K562 (cell line): ENCODE results near the gene RNASEH2A. TPM values are rescaled to one million over a fixed set of nuclear protein-coding genes. Genes with fewer than 3 reads are reported as not detected.
A peak's percentile ranks its signal among the peaks of the same experiment; 100 is the strongest.

ENCODE experiments used
- CHD1 ChIP-seq: fragments of 200-600 bp; sonication (generic); IDR thresholded peaks from one replicate; pipeline ENCODE4 v1.6.1; 2012; ENCODE audit warnings: mild to moderate bottlenecking, moderate library complexity, low read length, inconsistent platforms
- ELF4 ChIP-seq: fragments of 450-650 bp; formaldehyde crosslinking; IDR thresholded peaks from 2 replicates; pipeline ENCODE4 v1.4.0; 2022; ENCODE audit warnings: missing genetic modification characterization
- IFI16 ChIP-seq: fragments of 250-450 bp; sonication (Bioruptor Pico); IDR thresholded peaks from 2 replicates; pipeline ENCODE4 v2.1.2; 2022; ENCODE audit warnings: mild to moderate bottlenecking, inconsistent platforms
- KLF6 ChIP-seq: fragments of 250-450 bp; sonication (Bioruptor Pico); IDR thresholded peaks from 2 replicates; pipeline ENCODE4 v1.4.0; 2020; ENCODE audit warnings: mild to moderate bottlenecking, moderate library complexity, borderline replicate concordance
- NFIX ChIP-seq: fragments of 250-450 bp; sonication (Bioruptor Pico); IDR thresholded peaks from 2 replicates; pipeline ENCODE4 v1.4.0; 2020; ENCODE audit warnings: low read depth, mild to moderate bottlenecking, moderate library complexity
- OTX1 ChIP-seq: fragments of 450-650 bp; formaldehyde crosslinking; IDR thresholded peaks from 2 replicates; pipeline ENCODE4 v1.4.0; 2022; ENCODE audit warnings: mild to moderate bottlenecking
- PHF21A ChIP-seq: fragments of 450-650 bp; IDR thresholded peaks from 2 replicates; pipeline ENCODE4 v1.6.1; 2017; ENCODE audit warnings: low read depth, borderline replicate concordance
- PHF8 ChIP-seq: fragments of 200-600 bp; sonication (generic); IDR thresholded peaks from 2 replicates; pipeline ENCODE4 v1.6.1; 2012; ENCODE audit warnings: mixed run types, mild to moderate bottlenecking, inconsistent platforms, low read length, moderate library complexity, borderline replicate concordance
- RAD51 ChIP-seq: fragments of 450-650 bp; IDR thresholded peaks from 2 replicates; pipeline ENCODE4 v1.7.1; 2016; ENCODE audit warnings: low read depth, mild to moderate bottlenecking, borderline replicate concordance
- SMAD2 ChIP-seq: fragments of 150-350 bp; IDR thresholded peaks from 2 replicates; pipeline ENCODE4 v1.6.1; 2014; ENCODE audit warnings: low read depth, mild to moderate bottlenecking, low read length
- WHSC1 ChIP-seq: IDR thresholded peaks from one replicate; pipeline ENCODE4 v1.6.1; 2012; ENCODE audit warnings: low read length, control low read depth, inconsistent platforms
- ZNF175 ChIP-seq: fragments of 200-800 bp; sonication (Bioruptor generic); IDR thresholded peaks from 2 replicates; pipeline ENCODE4 v1.6.1; 2016; ENCODE audit warnings: low read depth, mild to moderate bottlenecking, missing genetic modification characterization, missing compliant biosample characterization
- ZSCAN32 ChIP-seq: fragments of 450-650 bp; formaldehyde crosslinking; IDR thresholded peaks from 2 replicates; pipeline ENCODE4 v1.4.0; 2020; ENCODE audit warnings: mild to moderate bottlenecking, moderate library complexity
- polyA plus RNA-seq, 8 experiments: library from polyadenylated mRNA; depleted of rRNA in 4 of 8; stranded (reverse) in 5 of 8; unstranded in 3 of 8; fragments of >200 nt; fragmentation: Nextera tagmentation in 2 of 8; fragmentation: Illumina TruSeq in 1 of 8; extraction: Ambion mirVana in 2 of 8; extraction: Trizol in 1 of 8; gene quantifications; 2 replicates each; pipeline versions ENCODE4 v1.2.1 to v1.2.3, GENCODE V29; 2011 to 2014; ENCODE audit warnings: inconsistent platforms in 1 of 8, missing spikeins in 1 of 8
- total RNA-seq, 7 experiments: library from RNA; depleted of rRNA in 6 of 7; stranded (reverse); fragments of >200 nt in 6 of 7; fragmentation: Illumina TruSeq in 2 of 7; extraction: Trizol in 2 of 7; gene quantifications; 2 replicates each; pipeline versions ENCODE4 v1.2.1 to v1.2.3, GENCODE V29; 2011 to 2021; ENCODE audit warnings: low replicate concordance in 1 of 7
- TF ChIP-seq, protein P1 (sequence below): fragments of 450-650 bp; IDR thresholded peaks from 2 replicates; pipeline ENCODE4 v1.6.1; 2016; ENCODE audit warnings: mild to moderate bottlenecking, moderate library complexity
- TF ChIP-seq, protein P2 (sequence below): IDR thresholded peaks from 2 replicates; pipeline ENCODE4 v1.6.1; 2011; ENCODE audit warnings: borderline replicate concordance, low read depth, mild to moderate bottlenecking, moderate library complexity, low read length; ENCODE audit not compliant: insufficient read depth, poor library complexity, severe bottlenecking

Gene RNASEH2A
- total and polyA plus RNA-seq, 9 of the 15 experiments (the other 6 are each of a cell fraction or from before 2014, with no cell fraction given), result 22.3 to 78.0 (median 61.7) TPM

DNA sequence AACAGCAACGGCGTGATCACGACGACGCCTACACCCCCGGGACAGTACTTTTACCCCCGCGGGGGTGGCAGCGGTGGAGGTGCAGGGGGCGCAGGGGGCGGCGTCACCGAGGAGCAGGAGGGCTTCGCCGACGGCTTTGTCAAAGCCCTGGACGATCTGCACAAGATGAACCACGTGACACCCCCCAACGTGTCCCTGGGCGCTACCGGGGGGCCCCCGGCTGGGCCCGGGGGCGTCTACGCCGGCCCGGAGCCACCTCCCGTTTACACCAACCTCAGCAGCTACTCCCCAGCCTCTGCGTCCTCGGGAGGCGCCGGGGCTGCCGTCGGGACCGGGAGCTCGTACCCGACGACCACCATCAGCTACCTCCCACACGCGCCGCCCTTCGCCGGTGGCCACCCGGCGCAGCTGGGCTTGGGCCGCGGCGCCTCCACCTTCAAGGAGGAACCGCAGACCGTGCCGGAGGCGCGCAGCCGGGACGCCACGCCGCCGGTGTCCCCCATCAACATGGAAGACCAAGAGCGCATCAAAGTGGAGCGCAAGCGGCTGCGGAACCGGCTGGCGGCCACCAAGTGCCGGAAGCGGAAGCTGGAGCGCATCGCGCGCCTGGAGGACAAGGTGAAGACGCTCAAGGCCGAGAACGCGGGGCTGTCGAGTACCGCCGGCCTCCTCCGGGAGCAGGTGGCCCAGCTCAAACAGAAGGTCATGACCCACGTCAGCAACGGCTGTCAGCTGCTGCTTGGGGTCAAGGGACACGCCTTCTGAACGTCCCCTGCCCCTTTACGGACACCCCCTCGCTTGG is 14.1 kb upstream of the RNASEH2A start (continued):
- peak; percentile 12; the same call in 1 of the 2 replicates for TF ChIP-seq PHF8
- TF ChIP-seq IFI16 (CRISPR knock-in tag), result no peak
- TF ChIP-seq, protein P1, sequence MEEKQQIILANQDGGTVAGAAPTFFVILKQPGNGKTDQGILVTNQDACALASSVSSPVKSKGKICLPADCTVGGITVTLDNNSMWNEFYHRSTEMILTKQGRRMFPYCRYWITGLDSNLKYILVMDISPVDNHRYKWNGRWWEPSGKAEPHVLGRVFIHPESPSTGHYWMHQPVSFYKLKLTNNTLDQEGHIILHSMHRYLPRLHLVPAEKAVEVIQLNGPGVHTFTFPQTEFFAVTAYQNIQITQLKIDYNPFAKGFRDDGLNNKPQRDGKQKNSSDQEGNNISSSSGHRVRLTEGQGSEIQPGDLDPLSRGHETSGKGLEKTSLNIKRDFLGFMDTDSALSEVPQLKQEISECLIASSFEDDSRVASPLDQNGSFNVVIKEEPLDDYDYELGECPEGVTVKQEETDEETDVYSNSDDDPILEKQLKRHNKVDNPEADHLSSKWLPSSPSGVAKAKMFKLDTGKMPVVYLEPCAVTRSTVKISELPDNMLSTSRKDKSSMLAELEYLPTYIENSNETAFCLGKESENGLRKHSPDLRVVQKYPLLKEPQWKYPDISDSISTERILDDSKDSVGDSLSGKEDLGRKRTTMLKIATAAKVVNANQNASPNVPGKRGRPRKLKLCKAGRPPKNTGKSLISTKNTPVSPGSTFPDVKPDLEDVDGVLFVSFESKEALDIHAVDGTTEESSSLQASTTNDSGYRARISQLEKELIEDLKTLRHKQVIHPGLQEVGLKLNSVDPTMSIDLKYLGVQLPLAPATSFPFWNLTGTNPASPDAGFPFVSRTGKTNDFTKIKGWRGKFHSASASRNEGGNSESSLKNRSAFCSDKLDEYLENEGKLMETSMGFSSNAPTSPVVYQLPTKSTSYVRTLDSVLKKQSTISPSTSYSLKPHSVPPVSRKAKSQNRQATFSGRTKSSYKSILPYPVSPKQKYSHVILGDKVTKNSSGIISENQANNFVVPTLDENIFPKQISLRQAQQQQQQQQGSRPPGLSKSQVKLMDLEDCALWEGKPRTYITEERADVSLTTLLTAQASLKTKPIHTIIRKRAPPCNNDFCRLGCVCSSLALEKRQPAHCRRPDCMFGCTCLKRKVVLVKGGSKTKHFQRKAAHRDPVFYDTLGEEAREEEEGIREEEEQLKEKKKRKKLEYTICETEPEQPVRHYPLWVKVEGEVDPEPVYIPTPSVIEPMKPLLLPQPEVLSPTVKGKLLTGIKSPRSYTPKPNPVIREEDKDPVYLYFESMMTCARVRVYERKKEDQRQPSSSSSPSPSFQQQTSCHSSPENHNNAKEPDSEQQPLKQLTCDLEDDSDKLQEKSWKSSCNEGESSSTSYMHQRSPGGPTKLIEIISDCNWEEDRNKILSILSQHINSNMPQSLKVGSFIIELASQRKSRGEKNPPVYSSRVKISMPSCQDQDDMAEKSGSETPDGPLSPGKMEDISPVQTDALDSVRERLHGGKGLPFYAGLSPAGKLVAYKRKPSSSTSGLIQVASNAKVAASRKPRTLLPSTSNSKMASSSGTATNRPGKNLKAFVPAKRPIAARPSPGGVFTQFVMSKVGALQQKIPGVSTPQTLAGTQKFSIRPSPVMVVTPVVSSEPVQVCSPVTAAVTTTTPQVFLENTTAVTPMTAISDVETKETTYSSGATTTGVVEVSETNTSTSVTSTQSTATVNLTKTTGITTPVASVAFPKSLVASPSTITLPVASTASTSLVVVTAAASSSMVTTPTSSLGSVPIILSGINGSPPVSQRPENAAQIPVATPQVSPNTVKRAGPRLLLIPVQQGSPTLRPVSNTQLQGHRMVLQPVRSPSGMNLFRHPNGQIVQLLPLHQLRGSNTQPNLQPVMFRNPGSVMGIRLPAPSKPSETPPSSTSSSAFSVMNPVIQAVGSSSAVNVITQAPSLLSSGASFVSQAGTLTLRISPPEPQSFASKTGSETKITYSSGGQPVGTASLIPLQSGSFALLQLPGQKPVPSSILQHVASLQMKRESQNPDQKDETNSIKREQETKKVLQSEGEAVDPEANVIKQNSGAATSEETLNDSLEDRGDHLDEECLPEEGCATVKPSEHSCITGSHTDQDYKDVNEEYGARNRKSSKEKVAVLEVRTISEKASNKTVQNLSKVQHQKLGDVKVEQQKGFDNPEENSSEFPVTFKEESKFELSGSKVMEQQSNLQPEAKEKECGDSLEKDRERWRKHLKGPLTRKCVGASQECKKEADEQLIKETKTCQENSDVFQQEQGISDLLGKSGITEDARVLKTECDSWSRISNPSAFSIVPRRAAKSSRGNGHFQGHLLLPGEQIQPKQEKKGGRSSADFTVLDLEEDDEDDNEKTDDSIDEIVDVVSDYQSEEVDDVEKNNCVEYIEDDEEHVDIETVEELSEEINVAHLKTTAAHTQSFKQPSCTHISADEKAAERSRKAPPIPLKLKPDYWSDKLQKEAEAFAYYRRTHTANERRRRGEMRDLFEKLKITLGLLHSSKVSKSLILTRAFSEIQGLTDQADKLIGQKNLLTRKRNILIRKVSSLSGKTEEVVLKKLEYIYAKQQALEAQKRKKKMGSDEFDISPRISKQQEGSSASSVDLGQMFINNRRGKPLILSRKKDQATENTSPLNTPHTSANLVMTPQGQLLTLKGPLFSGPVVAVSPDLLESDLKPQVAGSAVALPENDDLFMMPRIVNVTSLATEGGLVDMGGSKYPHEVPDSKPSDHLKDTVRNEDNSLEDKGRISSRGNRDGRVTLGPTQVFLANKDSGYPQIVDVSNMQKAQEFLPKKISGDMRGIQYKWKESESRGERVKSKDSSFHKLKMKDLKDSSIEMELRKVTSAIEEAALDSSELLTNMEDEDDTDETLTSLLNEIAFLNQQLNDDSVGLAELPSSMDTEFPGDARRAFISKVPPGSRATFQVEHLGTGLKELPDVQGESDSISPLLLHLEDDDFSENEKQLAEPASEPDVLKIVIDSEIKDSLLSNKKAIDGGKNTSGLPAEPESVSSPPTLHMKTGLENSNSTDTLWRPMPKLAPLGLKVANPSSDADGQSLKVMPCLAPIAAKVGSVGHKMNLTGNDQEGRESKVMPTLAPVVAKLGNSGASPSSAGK, result peak; percentile 82
- TF ChIP-seq ZNF175, result no peak
- no peak for TF ChIP-seq SMAD2
- TF ChIP-seq, protein P2, sequence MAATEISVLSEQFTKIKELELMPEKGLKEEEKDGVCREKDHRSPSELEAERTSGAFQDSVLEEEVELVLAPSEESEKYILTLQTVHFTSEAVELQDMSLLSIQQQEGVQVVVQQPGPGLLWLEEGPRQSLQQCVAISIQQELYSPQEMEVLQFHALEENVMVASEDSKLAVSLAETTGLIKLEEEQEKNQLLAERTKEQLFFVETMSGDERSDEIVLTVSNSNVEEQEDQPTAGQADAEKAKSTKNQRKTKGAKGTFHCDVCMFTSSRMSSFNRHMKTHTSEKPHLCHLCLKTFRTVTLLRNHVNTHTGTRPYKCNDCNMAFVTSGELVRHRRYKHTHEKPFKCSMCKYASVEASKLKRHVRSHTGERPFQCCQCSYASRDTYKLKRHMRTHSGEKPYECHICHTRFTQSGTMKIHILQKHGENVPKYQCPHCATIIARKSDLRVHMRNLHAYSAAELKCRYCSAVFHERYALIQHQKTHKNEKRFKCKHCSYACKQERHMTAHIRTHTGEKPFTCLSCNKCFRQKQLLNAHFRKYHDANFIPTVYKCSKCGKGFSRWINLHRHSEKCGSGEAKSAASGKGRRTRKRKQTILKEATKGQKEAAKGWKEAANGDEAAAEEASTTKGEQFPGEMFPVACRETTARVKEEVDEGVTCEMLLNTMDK, result no peak
- no peak for TF ChIP-seq KLF6 (CRISPR knock-in tag)
- TF ChIP-seq OTX1 (CRISPR knock-in tag), result no peak
- no peak for TF ChIP-seq NFIX (CRISPR knock-in tag)
- no peak for TF ChIP-seq ZSCAN32 (CRISPR knock-in tag)
- TF ChIP-seq WHSC1, result no peak
- peak; percentile 88 for TF ChIP-seq RAD51
- TF ChIP-seq CHD1, result peak; percentile 95
- no peak for TF ChIP-seq ELF4 (CRISPR knock-in tag)
- no peak for TF ChIP-seq PHF21A
